H1 (cell line): ENCODE measurements around the gene DRG1. TPM values are rescaled to one million over a fixed set of nuclear protein-coding genes. Genes with fewer than 3 reads are reported as not detected.

ENCODE experiments used
- CTCF ChIA-PET: fragments of 300-600 bp; sonication (Branson Sonifier 250); formaldehyde crosslinking; loops from one replicate; lab custom pipeline; 2021; ENCODE audit not compliant: partially characterized antibody; lab: Charles Lee
- POLR2A ChIA-PET: fragments of 300-600 bp; sonication (Branson Sonifier 250); formaldehyde crosslinking; loops from one replicate; lab custom pipeline; 2021; ENCODE audit warnings: inconsistent platforms; ENCODE audit not compliant: partially characterized antibody; lab: Charles Lee
- DNase-seq, 2 experiments: peaks; one replicate each; pipeline versions ENCODE4 v3.0.0 to v3.0.0-alpha.2; 2010 to 2022; ENCODE audit warnings: low spot score in 2 of 2, low read depth in 1 of 2, mixed read lengths in 1 of 2
- FAIRE-seq: peaks from 2 replicates; lab custom pipeline; 2011; peaks lifted over from hg19 to GRCh38; lab: Jason Lieb, UNC
- H2AFZ ChIP-seq: 2 replicates; pipeline ENCODE4 v1.8.1; 2012; ENCODE audit warnings: low read length, inconsistent platforms
- H2AK5ac ChIP-seq: 2 replicates; pipeline ENCODE4 v1.6.1; 2013; ENCODE audit warnings: low read depth, low read length
- H2BK120ac ChIP-seq: replicated peaks from 2 replicates; pipeline ENCODE3; 2013; ENCODE audit warnings: low read depth, low read length, inconsistent platforms
- H2BK12ac ChIP-seq: 2 replicates; pipeline ENCODE4 v1.6.1; 2013; ENCODE audit warnings: low read depth, low read length
- H2BK15ac ChIP-seq: 2 replicates; pipeline ENCODE4 v1.6.1; 2013; ENCODE audit warnings: low read length
- H2BK20ac ChIP-seq: 2 replicates; pipeline ENCODE4 v1.6.1; 2013; ENCODE audit warnings: low read length
- H2BK5ac ChIP-seq: 2 replicates; pipeline ENCODE4 v1.6.1; 2013; ENCODE audit warnings: low read depth, low read length
- H3K14ac ChIP-seq: 2 replicates; pipeline ENCODE4 v1.6.1; 2013; ENCODE audit warnings: inconsistent platforms; ENCODE audit not compliant: insufficient read length
- H3K18ac ChIP-seq: 2 replicates; pipeline ENCODE4 v1.6.1; 2013; ENCODE audit warnings: low read length; ENCODE audit errors: extremely low read depth
- H3K23ac ChIP-seq: 2 replicates; pipeline ENCODE4 v1.6.1; 2013; ENCODE audit warnings: inconsistent platforms; ENCODE audit not compliant: insufficient read length
- H3K23me2 ChIP-seq: 2 replicates; pipeline ENCODE4 v1.6.1; 2013; ENCODE audit warnings: low read depth, low read length
- H3K27ac ChIP-seq: 2 replicates; pipeline ENCODE4 v1.6.1; 2011; ENCODE audit warnings: low read depth, low read length, inconsistent platforms
- H3K27me3 ChIP-seq, 4 experiments: replicated peaks in 1 of 4; 1 replicate in 1 of 4; 2 replicates in 3 of 4; pipeline versions ENCODE4 v1.6.1 to v1.8.1; 2011 to 2013; ENCODE audit warnings: low read length in 3 of 4, mild to moderate bottlenecking in 3 of 4, inconsistent platforms in 2 of 4, mixed read lengths in 2 of 4, moderate library complexity in 1 of 4; ENCODE audit not compliant: control insufficient read depth in 3 of 4, insufficient read depth in 3 of 4; ENCODE audit errors: extremely low read depth in 1 of 4
- H3K36me3 ChIP-seq, 4 experiments: 2 replicates each; pipeline versions ENCODE4 v1.6.1 to v1.8.1; 2011 to 2013; ENCODE audit warnings: mild to moderate bottlenecking in 4 of 4, low read length in 3 of 4, moderate library complexity in 2 of 4, control low read depth in 1 of 4, inconsistent platforms in 1 of 4; ENCODE audit not compliant: insufficient read depth in 4 of 4, control insufficient read depth in 2 of 4
- H3K4ac ChIP-seq: replicated peaks from 2 replicates; pipeline ENCODE3; 2013; ENCODE audit warnings: low read length, low read depth, mixed read lengths, inconsistent platforms; ENCODE audit not compliant: insufficient read length
- H3K4me1 ChIP-seq, 4 experiments: replicated peaks in 1 of 4; 1 replicate in 1 of 4; 2 replicates in 3 of 4; pipeline versions ENCODE4 v1.6.1 to v1.8.1; 2011 to 2013; ENCODE audit warnings: low read length in 3 of 4, inconsistent platforms in 2 of 4, mixed read lengths in 1 of 4; ENCODE audit not compliant: insufficient read depth in 4 of 4, control insufficient read depth in 3 of 4
- H3K4me2 ChIP-seq, 2 experiments: 2 replicates each; pipeline versions ENCODE4 v1.6.1 to v1.8.1; 2011 to 2013; ENCODE audit warnings: low read depth in 2 of 2, low read length in 2 of 2, control low read depth in 1 of 2, inconsistent platforms in 1 of 2, mild to moderate bottlenecking in 1 of 2; ENCODE audit not compliant: insufficient read depth in 1 of 2
- H3K4me3 ChIP-seq, 4 experiments: fragments of 200-600, 300-600 bp in 1 of 4; sonication (generic), shearing (Covaris generic), sonication (Bioruptor Twin) in 1 of 4; 2 replicates each; pipeline versions ENCODE4 v1.5.1 to v1.8.1; 2011 to 2016; ENCODE audit warnings: low read length in 4 of 4, low read depth in 3 of 4, control low read depth in 2 of 4, inconsistent platforms in 2 of 4, mild to moderate bottlenecking in 2 of 4, mixed read lengths in 1 of 4, moderate library complexity in 1 of 4; ENCODE audit not compliant: insufficient read depth in 2 of 4; ENCODE audit errors: extremely low read depth in 1 of 4
- H3K56ac ChIP-seq: replicated peaks from 2 replicates; pipeline ENCODE3; 2013; ENCODE audit warnings: low read depth, mild to moderate bottlenecking, mixed read lengths, low read length, inconsistent platforms; ENCODE audit not compliant: insufficient read length
- H3K79me1 ChIP-seq: 2 replicates; pipeline ENCODE4 v1.6.1; 2013; ENCODE audit warnings: low read depth, low read length, control low read depth
- H3K79me2 ChIP-seq, 2 experiments: 2 replicates each; pipeline versions ENCODE4 v1.6.1 to v1.8.1; 2012 to 2013; ENCODE audit warnings: low read length in 2 of 2, mild to moderate bottlenecking in 2 of 2, inconsistent platforms in 1 of 2; ENCODE audit not compliant: insufficient read depth in 2 of 2, control insufficient read depth in 1 of 2
- H3K9ac ChIP-seq, 4 experiments: replicated peaks in 1 of 4; 1 replicate in 1 of 4; 2 replicates in 3 of 4; pipeline versions ENCODE4 v1.6.1 to v1.8.1; 2011 to 2013; ENCODE audit warnings: low read depth in 3 of 4, low read length in 3 of 4, control low read depth in 2 of 4, mild to moderate bottlenecking in 2 of 4, moderate library complexity in 2 of 4, inconsistent platforms in 1 of 4; ENCODE audit errors: extremely low read depth in 1 of 4
- H3K9me3 ChIP-seq, 2 experiments: 2 replicates each; pipeline versions ENCODE4 v1.6.1 to v1.8.1; 2012 to 2013; ENCODE audit warnings: mild to moderate bottlenecking in 2 of 2, moderate library complexity in 2 of 2, control low read depth in 1 of 2, inconsistent platforms in 1 of 2, low read depth in 1 of 2, low read length in 1 of 2, mixed read lengths in 1 of 2; ENCODE audit not compliant: insufficient read depth in 2 of 2
- H4K20me1 ChIP-seq, 2 experiments: replicated peaks in 1 of 2; 2 replicates each; pipeline versions ENCODE3 to v1.8.1; 2011 to 2013; ENCODE audit warnings: inconsistent platforms in 2 of 2, low read length in 2 of 2, mild to moderate bottlenecking in 1 of 2; ENCODE audit not compliant: insufficient read depth in 2 of 2, control insufficient read depth in 1 of 2
- H4K5ac ChIP-seq: 2 replicates; pipeline ENCODE4 v1.6.1; 2013; ENCODE audit warnings: low read length, low read depth, mixed read lengths, inconsistent platforms; ENCODE audit not compliant: insufficient read length
- H4K8ac ChIP-seq: 2 replicates; pipeline ENCODE4 v1.8.0; 2013; ENCODE audit warnings: mild to moderate bottlenecking, moderate library complexity, low read length, inconsistent platforms; ENCODE audit not compliant: insufficient read depth; ENCODE audit errors: extremely low read depth
- H4K91ac ChIP-seq: replicated peaks from 2 replicates; pipeline ENCODE3; 2013; ENCODE audit warnings: low read length, mixed read lengths, inconsistent platforms; ENCODE audit not compliant: insufficient read length
- ASH2L ChIP-seq: fragments of 200-600, 300-600 bp; sonication (generic); IDR thresholded peaks from one replicate; pipeline ENCODE4 v1.7.1; 2017; ENCODE audit warnings: low read length
- ATF2 ChIP-seq: IDR thresholded peaks from 2 replicates; pipeline ENCODE4 v1.6.1; 2012; ENCODE audit warnings: low read length, inconsistent platforms
- ATF3 ChIP-seq: IDR thresholded peaks from 2 replicates; pipeline ENCODE4 v1.6.1; 2011; ENCODE audit warnings: low read depth, mild to moderate bottlenecking, low read length; ENCODE audit not compliant: insufficient read depth
- CEBPB ChIP-seq: IDR thresholded peaks from 2 replicates; pipeline ENCODE4 v1.6.1; 2012; ENCODE audit warnings: low read depth, low read length
- EP300 ChIP-seq, 2 experiments: IDR thresholded peaks; 1 replicate in 1 of 2; 2 replicates in 1 of 2; pipeline ENCODE4 v1.6.1; 2011 to 2012; ENCODE audit warnings: low read depth in 2 of 2, low read length in 2 of 2, mild to moderate bottlenecking in 2 of 2, borderline replicate concordance in 1 of 2, inconsistent platforms in 1 of 2, moderate library complexity in 1 of 2
- GABPA ChIP-seq: IDR thresholded peaks from 2 replicates; pipeline ENCODE4 v1.6.1; 2011; ENCODE audit warnings: mild to moderate bottlenecking, low read length, moderate library complexity, borderline replicate concordance; ENCODE audit not compliant: insufficient read depth
- GTF2F1 ChIP-seq: IDR thresholded peaks from 2 replicates; pipeline ENCODE4 v1.6.1; 2012; ENCODE audit warnings: low read depth, low read length, improper control_type of control experiment, borderline replicate concordance
- KDM4A ChIP-seq: IDR thresholded peaks from one replicate; pipeline ENCODE4 v1.7.1; 2012; ENCODE audit warnings: low read depth, mild to moderate bottlenecking, moderate library complexity, low read length, inconsistent platforms; ENCODE audit not compliant: severe bottlenecking
- POLR2AphosphoS5 ChIP-seq: IDR thresholded peaks from 2 replicates; pipeline ENCODE4 v1.6.1; 2011; ENCODE audit warnings: low read depth, low read length
- POU5F1 ChIP-seq: IDR thresholded peaks from 2 replicates; pipeline ENCODE4 v1.6.1; 2011; ENCODE audit warnings: low read depth, mild to moderate bottlenecking, low read length, moderate library complexity
- SP4 ChIP-seq: IDR thresholded peaks from 2 replicates; pipeline ENCODE4 v1.6.1; 2012; ENCODE audit warnings: low read length, inconsistent platforms
- TCF12 ChIP-seq: IDR thresholded peaks from 2 replicates; pipeline ENCODE4 v1.6.1; 2011; ENCODE audit warnings: low read depth, mild to moderate bottlenecking, low read length
- WGBS, 2 experiments: shearing (Covaris generic) in 1 of 2; methylation state at CpG; one replicate each; pipeline versions ENCODE4 v1.1.6 to v1.1.7; 2013 to 2015; ENCODE audit warnings: low lambda C conversion rate in 2 of 2, mixed read lengths in 2 of 2, inconsistent platforms in 1 of 2, low coverage in 1 of 2, missing lambda C conversion rate in 1 of 2; ENCODE audit not compliant: insufficient replicate concordance in 2 of 2, insufficient coverage in 1 of 2, insufficient read length in 1 of 2; ENCODE audit errors: extremely low coverage in 1 of 2, missing lambda C conversion rate in 1 of 2; 5-methylcytosine and 5-hydroxymethylcytosine counted together
- polyA plus RNA-seq, 7 experiments: library from polyadenylated mRNA; depleted of rRNA in 3 of 7; stranded (reverse) in 5 of 7; unstranded in 2 of 7; fragments of >200 nt in 5 of 7; fragments of 200-250 nt in 2 of 7; gene quantifications; 1 replicate in 5 of 7; 2 replicates in 1 of 7; 4 replicates in 1 of 7; pipeline versions ENCODE4 v1.2.1 to v1.2.3, GENCODE V29; 2011 to 2013; ENCODE audit warnings: missing spikeins in 2 of 7, mixed read lengths in 2 of 7
- total RNA-seq: library from RNA; stranded (reverse); fragmentation: NEBNext Ultra II Directional; extraction: Animal tissue kit (Norgen Biotek cat#: 25700); gene quantifications from 2 replicates; pipeline ENCODE4 v1.2.1, GENCODE V29; 2021

DRG1 gene
- total and polyA plus RNA-seq, 2 of the 8 experiments (the other 6 are each of a cell fraction or from before 2014, with no cell fraction given): 45.3 to 81.9 TPM

- Histone ChIP-seq H3K9me3 (no peaks in the 10 kb centered on the region), H3K36me3 (peaks cover 0 to 21% (median 4%) of the 10 kb centered on the region in 4 experiments; a peak in 5 of 8 replicates), H4K20me1 (peaks cover 0 to 6% of the 10 kb centered on the region in 2 experiments), H2AK5ac (no peak overlapping the region), H3K79me1 (no peaks in the 10 kb centered on the region), H3K56ac (no peak overlapping the region), H4K91ac (no peak overlapping the region), H3K4ac (no peak overlapping the region), H2BK5ac (no peak overlapping the region), H2AFZ (no peak overlapping the region), H3K4me3 (no peak overlapping the region), H3K4me1 (no peaks in the 10 kb centered on the region), H3K4me2 (no peak overlapping the region), H3K27ac (no peak overlapping the region), H3K23me2 (no peaks in the 10 kb centered on the region), H2BK120ac (no peak overlapping the region), H4K5ac (no peak overlapping the region), H3K23ac (no peak overlapping the region), H2BK15ac (no peak overlapping the region), H4K8ac (no peak overlapping the region), H3K14ac (no peak overlapping the region), H3K27me3 (no peaks in the 10 kb centered on the region), H2BK20ac (no peak overlapping the region), H3K79me2 (peaks cover 0 to 6% of the 10 kb centered on the region in 2 experiments; a peak in 1 of 4 replicates), H3K18ac (no peak overlapping the region), H3K9ac (no peak overlapping the region), H2BK12ac (no peak overlapping the region)
- 89% methylated on average over 4 of the region's 4 CpGs; no CpG with 5 or more reads in 1 of the 2 experiments for WGBS, 2 experiments
- ChIA-PET POLR2A (interaction anchor here (0.7 kb wide), 1 partner anchor 41 kb away, joined by 3 read pairs; no protein-coding TSS in a partner anchor), CTCF (interaction anchor here (0.7 to 1.6 kb wide), 5 partner anchors 12 to 206 kb away, joined by 3 to 5 read pairs (median 3); no protein-coding TSS in a partner anchor)
- DNase-seq: no peak
- no peak for FAIRE-seq
- TF ChIP-seq POLR2AphosphoS5 (no peak), EP300 (IDR thresholded peaks at IDR 0.05; ENCODE audit: borderline replicate concordance in 1 of 2, low read depth in 2 of 2, low read length in 2 of 2) (no peak), CEBPB (no peak), ATF3 (no peak), ASH2L (no peak), GTF2F1 (no peak), ATF2 (no peak), TCF12 (no peak), SP4 (no peak), GABPA (no peak), POU5F1 (no peak), KDM4A (no peak)
These were observed 77.9 kb downstream of the DRG1 start for GRCh38 chr22:31477329-31477728.
